ENCODE data around the gene TENT4A. TPM values are rescaled to one million over a fixed set of nuclear protein-coding genes. Genes with fewer than 3 reads are reported as not detected.

Gene TENT4A
- total and polyA plus RNA-seq, 7 experiments from 2014 or later: 1.6 to 61.4 (median 50.7) TPM

GRCh38 chr5:6702633-6703032, 10.6 kb upstream of the TENT4A start:
- intact Hi-C loops (cut with micrococcal nuclease): no loop called here
- H3K9me3 ChIP-seq (ENCODE audit: control insufficient read depth in 2 of 3, low read length in 3 of 3): no peaks in the 10 kb centered on the region
- CTCF ChIA-PET: no interaction called here
- ATAC-seq: no peak
- POLR2A ChIA-PET: no interaction called here
- H3K27me3 ChIP-seq (ENCODE audit: control insufficient read depth in 2 of 2, insufficient read depth in 2 of 2, low read length in 2 of 2): no peaks in the 10 kb centered on the region
- H3K36me3 ChIP-seq (ENCODE audit: control insufficient read depth in 2 of 3, insufficient read depth in 3 of 3, low read length in 3 of 3): no peaks in the 10 kb centered on the region
- no peak overlapping the region for H3K27ac ChIP-seq (ENCODE audit: low read depth, low read length)
- Mint-ChIP-seq H3K27ac (peak overlapping the region in 1 of 9 donors; percentile 72), H3K4me1 (peaks cover 0 to 12% (median 0%) of the 10 kb centered on the region in 7 donors), H3K36me3 (no peaks in the 10 kb centered on the region), H3K27me3 (peaks cover 18 to 34% (median 30%) of the 10 kb centered on the region in 5 donors), H3K9me3 (peaks cover 0 to 1% (median 0%) of the 10 kb centered on the region in 11 donors), H3K4me3 (no peak overlapping the region)
- no peak overlapping the region for H3K4me3 ChIP-seq (ENCODE audit: low read length)
- H3K4me1 ChIP-seq (ENCODE audit: control insufficient read depth in 2 of 2, insufficient read depth in 2 of 2, low read length in 2 of 2): no peaks in the 10 kb centered on the region
- DNase-seq: no peak

- H3K9me3 ChIP-seq (ENCODE audit: control insufficient read depth in 2 of 3, low read length in 3 of 3): no peaks in the 10 kb centered on the region
- no peaks in the 10 kb centered on the region for H3K27me3 ChIP-seq (ENCODE audit: control insufficient read depth in 2 of 2, insufficient read depth in 2 of 2, low read length in 2 of 2)
- peaks cover 0 to 12% (median 0%) of the 10 kb centered on the region in 7 donors for H3K4me1 Mint-ChIP-seq
- no peak overlapping the region for H3K4me3 ChIP-seq (ENCODE audit: low read length)
- no peak for ATAC-seq
- H3K27ac ChIP-seq (ENCODE audit: low read depth, low read length): no peak overlapping the region
- H3K4me1 ChIP-seq (ENCODE audit: control insufficient read depth in 2 of 2, insufficient read depth in 2 of 2, low read length in 2 of 2): no peaks in the 10 kb centered on the region
- no peaks in the 10 kb centered on the region for H3K36me3 Mint-ChIP-seq
- H3K9me3 Mint-ChIP-seq: peaks cover 0 to 1% (median 0%) of the 10 kb centered on the region in 11 donors
- peaks cover 18 to 27% (median 23%) of the 10 kb centered on the region in 5 donors for H3K27me3 Mint-ChIP-seq
- no peaks in the 10 kb centered on the region for H3K36me3 ChIP-seq (ENCODE audit: control insufficient read depth in 2 of 3, insufficient read depth in 3 of 3, low read length in 3 of 3)
- H3K4me3 Mint-ChIP-seq: no peak overlapping the region
- no peak for DNase-seq
- intact Hi-C loops (cut with micrococcal nuclease): no loop called here
- ChIA-PET CTCF (no interaction called here), POLR2A (no interaction called here)
- no peak overlapping the region for H3K27ac Mint-ChIP-seq
These were observed 9.4 kb upstream of the TENT4A start for GRCh38 chr5:6703806-6704205.

- H3K9me3 Mint-ChIP-seq: peaks cover 0 to 1% (median 0%) of the 10 kb centered on the region in 11 donors
- H3K27ac ChIP-seq (ENCODE audit: low read depth, low read length): no peak overlapping the region
- POLR2A ChIA-PET: no interaction called here
- H3K36me3 ChIP-seq (ENCODE audit: control insufficient read depth in 2 of 3, insufficient read depth in 3 of 3, low read length in 3 of 3): no peaks in the 10 kb centered on the region
- DNase-seq (no peak), ATAC-seq (no peak)
- no peaks in the 10 kb centered on the region for H3K9me3 ChIP-seq (ENCODE audit: control insufficient read depth in 2 of 3, low read length in 3 of 3)
- intact Hi-C loops (cut with micrococcal nuclease): no loop called here
- peaks cover 0 to 12% (median 0%) of the 10 kb centered on the region in 7 donors for H3K4me1 Mint-ChIP-seq
- H3K4me3 ChIP-seq (ENCODE audit: low read length): no peak overlapping the region
- H3K36me3 Mint-ChIP-seq: no peaks in the 10 kb centered on the region
- CTCF ChIA-PET: no interaction called here
- H3K27me3 Mint-ChIP-seq: peaks cover 12 to 22% (median 18%) of the 10 kb centered on the region in 5 donors
- no peaks in the 10 kb centered on the region for H3K4me1 ChIP-seq (ENCODE audit: control insufficient read depth in 2 of 2, insufficient read depth in 2 of 2, low read length in 2 of 2)
- H3K27me3 ChIP-seq (ENCODE audit: control insufficient read depth in 2 of 2, insufficient read depth in 2 of 2, low read length in 2 of 2): no peaks in the 10 kb centered on the region
- H3K27ac Mint-ChIP-seq: no peak overlapping the region
- no peak overlapping the region for H3K4me3 Mint-ChIP-seq
These were observed 8.8 kb upstream of the TENT4A start for GRCh38 chr5:6704361-6704851.

GRCh38 chr5:6705088-6705487, 8.1 kb upstream of the TENT4A start:
- peaks cover 7 to 15% (median 13%) of the 10 kb centered on the region in 5 donors for H3K27me3 Mint-ChIP-seq
- intact Hi-C loops (cut with micrococcal nuclease): no loop called here
- no peaks in the 10 kb centered on the region for H3K36me3 Mint-ChIP-seq
- peaks cover 0 to 1% (median 0%) of the 10 kb centered on the region in 11 donors for H3K9me3 Mint-ChIP-seq
- Histone ChIP-seq H3K36me3 (ENCODE audit: control insufficient read depth in 2 of 3, insufficient read depth in 3 of 3, low read length in 3 of 3) (no peaks in the 10 kb centered on the region), H3K4me3 (ENCODE audit: low read length) (no peak overlapping the region), H3K27ac (ENCODE audit: low read depth, low read length) (no peak overlapping the region), H3K9me3 (ENCODE audit: control insufficient read depth in 2 of 3, low read length in 3 of 3) (no peaks in the 10 kb centered on the region), H3K4me1 (ENCODE audit: control insufficient read depth in 2 of 2, insufficient read depth in 2 of 2, low read length in 2 of 2) (no peaks in the 10 kb centered on the region), H3K27me3 (ENCODE audit: control insufficient read depth in 2 of 2, insufficient read depth in 2 of 2, low read length in 2 of 2) (no peaks in the 10 kb centered on the region)
- no peak overlapping the region for H3K4me3 Mint-ChIP-seq
- ChIA-PET CTCF (no interaction called here), POLR2A (no interaction called here)
- H3K27ac Mint-ChIP-seq: no peak overlapping the region
- no peak for ATAC-seq
- DNase-seq: no peak
- peaks cover 0 to 12% (median 0%) of the 10 kb centered on the region in 7 donors for H3K4me1 Mint-ChIP-seq

- POLR2A ChIA-PET: no interaction called here
- Histone ChIP-seq H3K27ac (ENCODE audit: low read depth, low read length) (no peak overlapping the region), H3K4me1 (ENCODE audit: control insufficient read depth in 2 of 2, insufficient read depth in 2 of 2, low read length in 2 of 2) (no peaks in the 10 kb centered on the region), H3K27me3 (ENCODE audit: control insufficient read depth in 2 of 2, insufficient read depth in 2 of 2, low read length in 2 of 2) (no peaks in the 10 kb centered on the region), H3K4me3 (ENCODE audit: low read length) (no peak overlapping the region), H3K9me3 (ENCODE audit: control insufficient read depth in 2 of 3, low read length in 3 of 3) (no peaks in the 10 kb centered on the region), H3K36me3 (ENCODE audit: control insufficient read depth in 2 of 3, insufficient read depth in 3 of 3, low read length in 3 of 3) (no peaks in the 10 kb centered on the region)
- CTCF ChIA-PET: no interaction called here
- Mint-ChIP-seq H3K36me3 (no peaks in the 10 kb centered on the region), H3K4me3 (no peak overlapping the region), H3K27me3 (peaks cover 0 to 9% (median 5%) of the 10 kb centered on the region in 5 donors), H3K4me1 (peaks cover 0 to 18% (median 0%) of the 10 kb centered on the region in 7 donors), H3K9me3 (peaks cover 0 to 1% (median 0%) of the 10 kb centered on the region in 11 donors), H3K27ac (peak overlapping the region in 1 of 9 donors; percentile 62)
- DNase-seq (no peak), ATAC-seq (no peak)
- intact Hi-C loops (cut with micrococcal nuclease): no loop called here
These were observed 7.3 kb upstream of the TENT4A start for GRCh38 chr5:6705959-6706358.

GRCh38 chr5:6707852-6708251, 5.4 kb upstream of the TENT4A start:
- no peak for DNase-seq
- H3K9me3 Mint-ChIP-seq: peaks cover 0 to 1% (median 0%) of the 10 kb centered on the region in 11 donors
- H3K4me1 ChIP-seq (ENCODE audit: control insufficient read depth in 2 of 2, insufficient read depth in 2 of 2, low read length in 2 of 2): peaks cover 0 to 7% of the 10 kb centered on the region in 2 donors
- peaks cover 0 to 1% (median 0%) of the 10 kb centered on the region in 5 donors for H3K36me3 Mint-ChIP-seq
- H3K4me3 Mint-ChIP-seq: no peak overlapping the region
- no peaks in the 10 kb centered on the region for H3K36me3 ChIP-seq (ENCODE audit: control insufficient read depth in 2 of 3, insufficient read depth in 3 of 3, low read length in 3 of 3)
- no peaks in the 10 kb centered on the region for H3K27me3 ChIP-seq (ENCODE audit: control insufficient read depth in 2 of 2, insufficient read depth in 2 of 2, low read length in 2 of 2)
- ATAC-seq: no peak
- H3K4me3 ChIP-seq (ENCODE audit: low read length): no peak overlapping the region
- no peak overlapping the region for H3K27ac Mint-ChIP-seq
- POLR2A ChIA-PET: no interaction called here
- H3K9me3 ChIP-seq (ENCODE audit: control insufficient read depth in 2 of 3, low read length in 3 of 3): no peaks in the 10 kb centered on the region
- peaks cover 0 to 27% (median 8%) of the 10 kb centered on the region in 7 donors for H3K4me1 Mint-ChIP-seq
- no peak overlapping the region for H3K27ac ChIP-seq (ENCODE audit: low read depth, low read length)
- intact Hi-C loops (cut with micrococcal nuclease): no loop called here
- H3K27me3 Mint-ChIP-seq: peaks cover 0 to 4% (median 0%) of the 10 kb centered on the region in 5 donors
- CTCF ChIA-PET: no interaction called here

GRCh38 chr5:6708814-6709213, 4.4 kb upstream of the TENT4A start:
- CTCF ChIA-PET: interaction anchor here (0.8 kb wide), 1 partner anchor 16 kb away, joined by 3 read pairs; no protein-coding TSS in a partner anchor
- no peaks in the 10 kb centered on the region for H3K9me3 ChIP-seq (ENCODE audit: control insufficient read depth in 2 of 3, low read length in 3 of 3)
- intact Hi-C loops (cut with micrococcal nuclease): no loop called here
- no peak overlapping the region for H3K4me3 Mint-ChIP-seq
- DNase-seq (no peak), ATAC-seq (no peak)
- peaks cover 0 to 7% of the 10 kb centered on the region in 2 donors for H3K4me1 ChIP-seq (ENCODE audit: control insufficient read depth in 2 of 2, insufficient read depth in 2 of 2, low read length in 2 of 2)
- H3K9me3 Mint-ChIP-seq: peaks cover 0 to 1% (median 0%) of the 10 kb centered on the region in 11 donors
- H3K4me3 ChIP-seq (ENCODE audit: low read length): no peak overlapping the region
- peaks cover 0 to 1% (median 0%) of the 10 kb centered on the region in 5 donors for H3K36me3 Mint-ChIP-seq
- peak overlapping the region in 1 of 9 donors; percentile 50 for H3K27ac Mint-ChIP-seq
- H3K27me3 ChIP-seq (ENCODE audit: control insufficient read depth in 2 of 2, insufficient read depth in 2 of 2, low read length in 2 of 2): no peaks in the 10 kb centered on the region
- no peaks in the 10 kb centered on the region for H3K36me3 ChIP-seq (ENCODE audit: control insufficient read depth in 2 of 3, insufficient read depth in 3 of 3, low read length in 3 of 3)
- H3K27ac ChIP-seq (ENCODE audit: low read depth, low read length): no peak overlapping the region
- peaks cover 0 to 27% (median 8%) of the 10 kb centered on the region in 7 donors for H3K4me1 Mint-ChIP-seq
- H3K27me3 Mint-ChIP-seq: peaks cover 0 to 4% (median 0%) of the 10 kb centered on the region in 5 donors
- POLR2A ChIA-PET: no interaction called here
